H1 (cell line): ENCODE data around the gene CBX4. TPM values are rescaled to one million over a fixed set of nuclear protein-coding genes. Genes with fewer than 3 reads are reported as not detected.

Experiments
- ASH2L ChIP-seq: fragments of 200-600, 300-600 bp; sonication (generic); IDR thresholded peaks from one replicate; pipeline ENCODE4 v1.7.1; 2017; ENCODE audit warnings: low read length
- ATF3 ChIP-seq: IDR thresholded peaks from 2 replicates; pipeline ENCODE4 v1.6.1; 2011; ENCODE audit warnings: low read depth, mild to moderate bottlenecking, low read length; ENCODE audit not compliant: insufficient read depth
- BCL11A ChIP-seq, 2 experiments: IDR thresholded peaks; one replicate each; pipeline ENCODE4 v1.6.1; 2011; ENCODE audit warnings: low read depth in 2 of 2, low read length in 2 of 2, mild to moderate bottlenecking in 2 of 2
- CBX5 ChIP-seq: fragments of 300-800, 300-1000 bp; sonication (generic); IDR thresholded peaks from 2 replicates; pipeline ENCODE4 v1.7.1; 2016; ENCODE audit warnings: antibody characterized with exemption, low read length, low read depth
- CBX8 ChIP-seq: fragments of 300-800, 300-1000 bp; sonication (generic); IDR thresholded peaks from 2 replicates; pipeline ENCODE4 v1.7.1; 2016; ENCODE audit warnings: low read depth, low read length, borderline replicate concordance
- CHD1 ChIP-seq: IDR thresholded peaks from 2 replicates; pipeline ENCODE4 v1.6.1; 2012; ENCODE audit warnings: low read depth, low read length, improper control_type of control experiment
- CTBP2 ChIP-seq: IDR thresholded peaks from 2 replicates; pipeline ENCODE4 v1.7.0; 2011; ENCODE audit warnings: borderline replicate concordance, mild to moderate bottlenecking, moderate library complexity, mixed read lengths, low read length; ENCODE audit not compliant: insufficient read depth, insufficient read length
- CTCF ChIP-seq, 3 experiments: IDR thresholded peaks; 1 replicate in 2 of 3; 2 replicates in 1 of 3; pipeline versions ENCODE4 v1.5.1 to v1.6.1; 2011; ENCODE audit warnings: low read length in 3 of 3, mild to moderate bottlenecking in 3 of 3, inconsistent platforms in 2 of 3, low read depth in 1 of 3, moderate library complexity in 1 of 3; ENCODE audit not compliant: insufficient read depth in 1 of 3; ENCODE audit errors: control extremely low read depth in 1 of 3
- EGR1 ChIP-seq: IDR thresholded peaks from 2 replicates; pipeline ENCODE4 v1.6.1; 2011; ENCODE audit warnings: low read depth, low read length, borderline replicate concordance
- GTF2F1 ChIP-seq: IDR thresholded peaks from 2 replicates; pipeline ENCODE4 v1.6.1; 2012; ENCODE audit warnings: low read depth, low read length, improper control_type of control experiment, borderline replicate concordance
- HDAC2 ChIP-seq, 2 experiments: fragments of 300-600 bp in 1 of 2; sonication (generic) in 1 of 2; IDR thresholded peaks; 2 replicates each; pipeline ENCODE4 v1.6.1; 2011 to 2012; ENCODE audit warnings: low read depth in 2 of 2, low read length in 2 of 2, mild to moderate bottlenecking in 2 of 2, moderate library complexity in 2 of 2, borderline replicate concordance in 1 of 2, inconsistent platforms in 1 of 2
- JUND ChIP-seq: IDR thresholded peaks from 2 replicates; pipeline ENCODE4 v1.6.1; 2011; ENCODE audit warnings: mild to moderate bottlenecking, improper control_type of control experiment, low read length
- KDM1A ChIP-seq: fragments of 200-600, 300-600 bp; sonication (generic); IDR thresholded peaks from 2 replicates; pipeline ENCODE4 v1.7.1; 2016; ENCODE audit warnings: mild to moderate bottlenecking, low read length, borderline replicate concordance
- KDM4A ChIP-seq: IDR thresholded peaks from one replicate; pipeline ENCODE4 v1.7.1; 2012; ENCODE audit warnings: low read depth, mild to moderate bottlenecking, moderate library complexity, low read length, inconsistent platforms; ENCODE audit not compliant: severe bottlenecking
- KDM5A ChIP-seq: fragments of 200-600 bp; IDR thresholded peaks from 2 replicates; pipeline ENCODE4 v1.7.1; 2012; ENCODE audit warnings: mild to moderate bottlenecking, low read length, inconsistent platforms, mixed read lengths
- SIRT6 ChIP-seq: IDR thresholded peaks from one replicate; pipeline ENCODE4 v1.7.1; 2012; ENCODE audit warnings: low read length, inconsistent platforms
- SP1 ChIP-seq: IDR thresholded peaks from 2 replicates; pipeline ENCODE4 v1.6.1; 2011; ENCODE audit warnings: low read depth, low read length
- SP2 ChIP-seq: IDR thresholded peaks from 2 replicates; pipeline ENCODE4 v1.6.1; 2012; ENCODE audit warnings: mild to moderate bottlenecking, low read length, inconsistent platforms
- SP4 ChIP-seq: IDR thresholded peaks from 2 replicates; pipeline ENCODE4 v1.6.1; 2012; ENCODE audit warnings: low read length, inconsistent platforms
- SUZ12 ChIP-seq: fragments of 200-600 bp; sonication (generic); IDR thresholded peaks from 2 replicates; pipeline ENCODE4 v1.6.1; 2012; ENCODE audit warnings: mild to moderate bottlenecking, inconsistent platforms, low read length, moderate library complexity, mixed read lengths
- TCF12 ChIP-seq: IDR thresholded peaks from 2 replicates; pipeline ENCODE4 v1.6.1; 2011; ENCODE audit warnings: low read depth, mild to moderate bottlenecking, low read length
- polyA plus RNA-seq, 7 experiments: library from polyadenylated mRNA; depleted of rRNA in 3 of 7; stranded (reverse) in 5 of 7; unstranded in 2 of 7; fragments of >200 nt in 5 of 7; fragments of 200-250 nt in 2 of 7; gene quantifications; 1 replicate in 5 of 7; 2 replicates in 1 of 7; 4 replicates in 1 of 7; pipeline versions ENCODE4 v1.2.1 to v1.2.3, GENCODE V29; 2011 to 2013; ENCODE audit warnings: missing spikeins in 2 of 7, mixed read lengths in 2 of 7
- total RNA-seq: library from RNA; stranded (reverse); fragmentation: NEBNext Ultra II Directional; extraction: Animal tissue kit (Norgen Biotek cat#: 25700); gene quantifications from 2 replicates; pipeline ENCODE4 v1.2.1, GENCODE V29; 2021

The CBX4 gene
- total and polyA plus RNA-seq, 2 of the 8 experiments (the other 6 are each of a cell fraction or from before 2014, with no cell fraction given) = 1.8 to 4.0 TPM

GRCh38 chr17:79812353-79813258, 26.6 kb downstream of the CBX4 start (continued):
- TF ChIP-seq GTF2F1 (no peak), TCF12 (no peak), SP2 (no peak), ASH2L (no peak), KDM5A (no peak), BCL11A (IDR thresholded peaks at IDR 0.05; ENCODE audit: low read depth in 2 of 2, low read length in 2 of 2) (no peak), KDM4A (peak; percentile 19), CBX8 (peak; percentile 70), JUND (no peak), KDM1A (no peak), HDAC2 (IDR thresholded peaks at IDR 0.05; ENCODE audit: borderline replicate concordance in 1 of 2, low read depth in 2 of 2, low read length in 2 of 2) (no peak), SP4 (no peak), ATF3 (no peak), EGR1 (no peak), SP1 (no peak), CTBP2 (no peak), CTCF (IDR thresholded peaks at IDR 0.05; ENCODE audit: control extremely low read depth in 1 of 3, insufficient read depth in 1 of 3, low read depth in 1 of 3, low read length in 3 of 3) (no peak), SIRT6 (no peak), CBX5 (no peak), CHD1 (no peak), SUZ12 (peak; percentile 90)
